HG03439 (cell line): ENCODE results near the gene NRROS.

Experiments used
- ATAC-seq: cut with Tn5 transposase; IDR thresholded peaks from one replicate; pipeline ENCODE4 v1.9.1; 2021; ENCODE audit warnings: mild to moderate bottlenecking, moderate library complexity; ENCODE audit not compliant: unreplicated experiment

NRROS gene

GRCh38 chr3:196673632-196674031 lies 34.1 kb downstream of the NRROS start:
- ATAC-seq, result no peak

- ATAC-seq, result no peak
Measured at GRCh38 chr3:196677353-196677752, 37.9 kb downstream of the NRROS start.

- ATAC-seq, result no peak
Measured at GRCh38 chr3:196677931-196678330, 38.4 kb downstream of the NRROS start.

- no peak for ATAC-seq
Measured at GRCh38 chr3:196684548-196685407, 45.3 kb downstream of the NRROS start.

GRCh38 chr3:196686436-196686835 lies 46.9 kb downstream of the NRROS start:
- no peak for ATAC-seq

GRCh38 chr3:196688349-196688748 lies 48.9 kb downstream of the NRROS start:
- ATAC-seq, result no peak

- no peak for ATAC-seq
Measured at GRCh38 chr3:196689941-196690660, 50.6 kb downstream of the NRROS start.

- ATAC-seq, result no peak
Measured at GRCh38 chr3:196691386-196691785, 51.9 kb downstream of the NRROS start.

- no peak for ATAC-seq
Measured at GRCh38 chr3:196694202-196694638, 54.7 kb downstream of the NRROS start.

GRCh38 chr3:196694941-196695848 lies 55.7 kb downstream of the NRROS start:
- no peak for ATAC-seq

- no peak for ATAC-seq
Measured at GRCh38 chr3:196695849-196696226, 56.3 kb downstream of the NRROS start.

- no peak for ATAC-seq
Measured at GRCh38 chr3:196697270-196697669, 57.8 kb downstream of the NRROS start.

GRCh38 chr3:196699749-196700148 lies 60.3 kb downstream of the NRROS start:
- ATAC-seq, result no peak

GRCh38 chr3:196700801-196701200 lies 61.3 kb downstream of the NRROS start:
- ATAC-seq, result no peak

GRCh38 chr3:196706327-196706726 lies 66.8 kb downstream of the NRROS start:
- ATAC-seq, result no peak

GRCh38 chr3:196706731-196707130 lies 67.2 kb downstream of the NRROS start:
- ATAC-seq, result no peak

GRCh38 chr3:196707566-196707965 lies 68.1 kb downstream of the NRROS start:
- ATAC-seq, result no peak

- ATAC-seq, result no peak
Measured at GRCh38 chr3:196708467-196708866, 69.0 kb downstream of the NRROS start.
